Activated T-helper 2 cell treated with anti-CD3 and anti-CD28 coated beads, Interferon-gamma antibody, Interleukin-2, Interleukin-4, amounts not matched to agents 10 μg/mL and 5 μg/mL and 100 μg/mL, durations not matched to agents 14 hours and 24 hours and 36 hours (primary cell): ENCODE data around the gene HES4. TPM values are rescaled to one million over a fixed set of nuclear protein-coding genes. Genes with fewer than 3 reads are reported as not detected.
"Not testable (repeated sequence)": the region's sequence is repeated elsewhere in the genome, so short reads cannot be mapped to it uniquely, and the experiment has no call there.

Source experiments
- DNase-seq: peaks from one replicate; pipeline ENCODE4 v3.0.0; 2021; ENCODE audit warnings: low spot score
- H3K27ac Mint-ChIP-seq: one replicate; pipeline ENCODE4 v1.8.0; 2021; ENCODE audit warnings: mixed read lengths
- H3K27me3 Mint-ChIP-seq: one replicate; pipeline ENCODE4 v1.8.0; 2021; ENCODE audit warnings: low read depth, mixed read lengths
- H3K36me3 Mint-ChIP-seq: one replicate; pipeline ENCODE4 v1.8.0; 2021; ENCODE audit warnings: low read depth, mixed read lengths
- H3K4me1 Mint-ChIP-seq: one replicate; pipeline ENCODE4 v1.8.0; 2021; ENCODE audit warnings: low read depth, mixed read lengths
- H3K4me3 Mint-ChIP-seq: one replicate; pipeline ENCODE4 v1.8.0; 2021; ENCODE audit warnings: low read depth, mild to moderate bottlenecking, moderate library complexity, mixed read lengths
- H3K9me3 Mint-ChIP-seq: one replicate; pipeline ENCODE4 v1.8.0; 2021; ENCODE audit warnings: mixed read lengths
- intact Hi-C: fragments of 100-400 bp; cut with micrococcal nuclease; formaldehyde crosslinking; loops from one replicate; pipeline ENCODE4 v1.15.1; 2023
- total RNA-seq: library from RNA; stranded (reverse); gene quantifications from 2 replicates; pipeline ENCODE4 v1.2.3, GENCODE V29; 2022

The HES4 gene
- total RNA-seq, 1 donor from 2014 or later = 3.1 TPM

GRCh38 chr1:1030867-1031658 is 31.2 kb upstream of the HES4 start:
- H3K9me3 Mint-ChIP-seq, H3K4me3 Mint-ChIP-seq, H3K36me3 Mint-ChIP-seq, H3K4me1 Mint-ChIP-seq, DNase-seq, H3K27ac Mint-ChIP-seq: not testable (repeated sequence)
- intact Hi-C loops = loop anchor here (5.0 kb wide), 1 partner anchor 261 kb away; no protein-coding TSS in a partner anchor
- H3K27me3 Mint-ChIP-seq = peaks cover 16% of the 10 kb centered on the region

GRCh38 chr1:1027791-1028190 is 27.9 kb upstream of the HES4 start:
- H3K27me3 Mint-ChIP-seq = peaks cover 11% of the 10 kb centered on the region
- no peak overlapping the region for H3K27ac Mint-ChIP-seq

GRCh38 chr1:1026599-1027413 is 26.9 kb upstream of the HES4 start:
- H3K27ac Mint-ChIP-seq = no peak overlapping the region
- H3K4me1 Mint-ChIP-seq = no peaks in the 10 kb centered on the region
- intact Hi-C loops = no loop called here
- DNase-seq = no peak
- H3K27me3 Mint-ChIP-seq = peaks cover 14% of the 10 kb centered on the region
- no peaks in the 10 kb centered on the region for H3K9me3 Mint-ChIP-seq
- H3K36me3 Mint-ChIP-seq = no peaks in the 10 kb centered on the region
- no peak overlapping the region for H3K4me3 Mint-ChIP-seq

More at GRCh38 chr1:1027791-1028190, 27.9 kb upstream of the HES4 start:
- Mint-ChIP-seq H3K36me3 (no peaks in the 10 kb centered on the region), H3K4me3 (no peak overlapping the region), H3K4me1 (peaks cover 4% of the 10 kb centered on the region), H3K9me3 (no peaks in the 10 kb centered on the region)
- intact Hi-C loops = no loop called here
- DNase-seq = no peak

- no peaks in the 10 kb centered on the region for H3K9me3 Mint-ChIP-seq
Measured at GRCh38 chr1:1025730-1026129, 25.8 kb upstream of the HES4 start.

GRCh38 chr1:1024771-1025699 is 25.1 kb upstream of the HES4 start:
- intact Hi-C loops = loop anchor here (5.0 kb wide), 1 partner anchor 37 kb away; no protein-coding TSS in a partner anchor
- no peaks in the 10 kb centered on the region for H3K36me3 Mint-ChIP-seq
- no peak overlapping the region for H3K27ac Mint-ChIP-seq
- no peak overlapping the region for H3K4me3 Mint-ChIP-seq
- DNase-seq = no peak
- H3K9me3 Mint-ChIP-seq = no peaks in the 10 kb centered on the region
- no peaks in the 10 kb centered on the region for H3K4me1 Mint-ChIP-seq
- H3K27me3 Mint-ChIP-seq = peaks cover 17% of the 10 kb centered on the region

More at GRCh38 chr1:1025730-1026129, 25.8 kb upstream of the HES4 start:
- H3K27me3 Mint-ChIP-seq = peaks cover 17% of the 10 kb centered on the region
- H3K36me3 Mint-ChIP-seq = no peaks in the 10 kb centered on the region
- H3K27ac Mint-ChIP-seq = no peak overlapping the region
- H3K4me1 Mint-ChIP-seq = no peaks in the 10 kb centered on the region
- H3K4me3 Mint-ChIP-seq = no peak overlapping the region
- no peak for DNase-seq
- intact Hi-C loops = no loop called here

GRCh38 chr1:1024149-1024770 is 24.4 kb upstream of the HES4 start:
- H3K27ac Mint-ChIP-seq = no peak overlapping the region
- no peak for DNase-seq
- peaks cover 17% of the 10 kb centered on the region for H3K27me3 Mint-ChIP-seq
- no peaks in the 10 kb centered on the region for H3K9me3 Mint-ChIP-seq
- no peak overlapping the region for H3K4me3 Mint-ChIP-seq
- H3K36me3 Mint-ChIP-seq = no peaks in the 10 kb centered on the region
- no peaks in the 10 kb centered on the region for H3K4me1 Mint-ChIP-seq
- intact Hi-C loops = loop anchor here (5.0 kb wide), 1 partner anchor 38 kb away; no protein-coding TSS in a partner anchor

GRCh38 chr1:1023700-1024099 is 23.8 kb upstream of the HES4 start:
- no peak overlapping the region for H3K4me3 Mint-ChIP-seq
- peaks cover 17% of the 10 kb centered on the region for H3K27me3 Mint-ChIP-seq
- intact Hi-C loops = loop anchor here (5.0 kb wide), 1 partner anchor 39 kb away; no protein-coding TSS in a partner anchor
- no peaks in the 10 kb centered on the region for H3K36me3 Mint-ChIP-seq
- no peak overlapping the region for H3K27ac Mint-ChIP-seq
- no peaks in the 10 kb centered on the region for H3K9me3 Mint-ChIP-seq
- DNase-seq = no peak
- H3K4me1 Mint-ChIP-seq = no peaks in the 10 kb centered on the region

- Mint-ChIP-seq H3K27ac (no peak overlapping the region), H3K9me3 (no peaks in the 10 kb centered on the region), H3K27me3 (peaks cover 17% of the 10 kb centered on the region), H3K4me3 (no peak overlapping the region), H3K36me3 (no peaks in the 10 kb centered on the region), H3K4me1 (peaks cover 1% of the 10 kb centered on the region)
- DNase-seq = no peak
- intact Hi-C loops = loop anchor here (5.0 kb wide), 1 partner anchor 40 kb away; no protein-coding TSS in a partner anchor
Measured at GRCh38 chr1:1022302-1023009, 22.6 kb upstream of the HES4 start.

- no peak for DNase-seq
- Mint-ChIP-seq H3K9me3 (no peaks in the 10 kb centered on the region), H3K27ac (no peak overlapping the region), H3K36me3 (peaks cover 3% of the 10 kb centered on the region), H3K27me3 (peaks cover 17% of the 10 kb centered on the region), H3K4me1 (peaks cover 6% of the 10 kb centered on the region), H3K4me3 (no peak overlapping the region)
- intact Hi-C loops = loop anchor here (5.0 kb wide), 1 partner anchor 40 kb away; no protein-coding TSS in a partner anchor
Measured at GRCh38 chr1:1021920-1022259, 22.0 kb upstream of the HES4 start.

GRCh38 chr1:1021010-1021919 is 21.4 kb upstream of the HES4 start:
- Mint-ChIP-seq H3K4me3 (peak overlapping the region; percentile 52), H3K36me3 (peaks cover 3% of the 10 kb centered on the region), H3K27ac (no peak overlapping the region), H3K9me3 (no peaks in the 10 kb centered on the region), H3K27me3 (peaks cover 17% of the 10 kb centered on the region), H3K4me1 (peaks cover 6% of the 10 kb centered on the region)
- intact Hi-C loops = loop anchor here (5.0 kb wide), 1 partner anchor 41 kb away; no protein-coding TSS in a partner anchor
- DNase-seq = no peak
